ENCODE measurements around the gene KIAA0825.

KIAA0825 gene

DNA sequence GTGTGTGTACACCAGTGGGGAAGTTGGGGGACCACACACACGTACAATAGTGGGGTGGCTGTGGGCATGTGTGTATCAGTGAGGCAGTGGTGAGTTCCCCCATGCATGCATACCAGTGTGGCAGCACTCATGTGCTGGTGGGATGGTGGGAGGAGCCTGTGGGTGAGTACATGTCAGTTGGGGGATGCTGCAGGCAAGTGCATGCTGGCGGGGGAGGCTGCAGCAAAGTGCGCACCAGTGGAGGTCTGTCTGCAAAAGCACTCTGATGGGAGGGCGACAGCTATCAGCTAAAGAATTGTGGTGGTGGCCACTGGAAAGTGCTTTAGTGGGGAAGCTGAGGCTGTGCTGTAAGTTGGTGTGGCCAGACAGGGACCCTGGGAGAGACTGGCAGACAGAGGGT lies 418.8 kb downstream of the KIAA0825 start:
- TF ChIP-seq, protein P1, sequence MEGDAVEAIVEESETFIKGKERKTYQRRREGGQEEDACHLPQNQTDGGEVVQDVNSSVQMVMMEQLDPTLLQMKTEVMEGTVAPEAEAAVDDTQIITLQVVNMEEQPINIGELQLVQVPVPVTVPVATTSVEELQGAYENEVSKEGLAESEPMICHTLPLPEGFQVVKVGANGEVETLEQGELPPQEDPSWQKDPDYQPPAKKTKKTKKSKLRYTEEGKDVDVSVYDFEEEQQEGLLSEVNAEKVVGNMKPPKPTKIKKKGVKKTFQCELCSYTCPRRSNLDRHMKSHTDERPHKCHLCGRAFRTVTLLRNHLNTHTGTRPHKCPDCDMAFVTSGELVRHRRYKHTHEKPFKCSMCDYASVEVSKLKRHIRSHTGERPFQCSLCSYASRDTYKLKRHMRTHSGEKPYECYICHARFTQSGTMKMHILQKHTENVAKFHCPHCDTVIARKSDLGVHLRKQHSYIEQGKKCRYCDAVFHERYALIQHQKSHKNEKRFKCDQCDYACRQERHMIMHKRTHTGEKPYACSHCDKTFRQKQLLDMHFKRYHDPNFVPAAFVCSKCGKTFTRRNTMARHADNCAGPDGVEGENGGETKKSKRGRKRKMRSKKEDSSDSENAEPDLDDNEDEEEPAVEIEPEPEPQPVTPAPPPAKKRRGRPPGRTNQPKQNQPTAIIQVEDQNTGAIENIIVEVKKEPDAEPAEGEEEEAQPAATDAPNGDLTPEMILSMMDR (IDR thresholded peaks at IDR 0.05; ENCODE audit: borderline replicate concordance, insufficient read depth, low read depth, low read length) = no peak

DNA sequence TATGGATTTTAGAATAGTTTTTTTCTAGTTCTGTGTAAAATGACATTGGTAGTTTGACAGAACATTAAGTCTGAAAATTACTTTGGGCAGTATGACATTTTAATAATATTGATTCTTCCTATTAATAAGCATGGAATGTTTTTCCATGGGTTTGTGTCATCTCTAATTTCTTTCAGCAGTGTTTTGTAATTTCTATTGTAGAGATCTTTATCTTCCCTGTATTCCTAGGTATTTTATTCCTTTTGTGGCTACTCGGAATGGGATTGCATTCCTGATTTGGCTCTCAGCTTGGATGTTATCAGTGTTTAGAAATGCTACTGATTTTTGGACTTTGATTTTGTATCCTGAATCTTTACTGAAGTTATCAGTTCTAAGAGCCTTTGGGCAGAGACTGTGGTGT lies 420.4 kb downstream of the KIAA0825 start:
- H3K4me3 ChIP-seq (ENCODE audit: low read depth, low read length) = no peak overlapping the region
- TF ChIP-seq, protein P1 (IDR thresholded peaks at IDR 0.05; ENCODE audit: borderline replicate concordance, insufficient read depth, low read depth, low read length) = no peak

More for the DNA sequence above, 418.8 kb downstream of the KIAA0825 start:
- no peak overlapping the region for H3K4me3 ChIP-seq (ENCODE audit: low read depth, low read length)

DNA sequence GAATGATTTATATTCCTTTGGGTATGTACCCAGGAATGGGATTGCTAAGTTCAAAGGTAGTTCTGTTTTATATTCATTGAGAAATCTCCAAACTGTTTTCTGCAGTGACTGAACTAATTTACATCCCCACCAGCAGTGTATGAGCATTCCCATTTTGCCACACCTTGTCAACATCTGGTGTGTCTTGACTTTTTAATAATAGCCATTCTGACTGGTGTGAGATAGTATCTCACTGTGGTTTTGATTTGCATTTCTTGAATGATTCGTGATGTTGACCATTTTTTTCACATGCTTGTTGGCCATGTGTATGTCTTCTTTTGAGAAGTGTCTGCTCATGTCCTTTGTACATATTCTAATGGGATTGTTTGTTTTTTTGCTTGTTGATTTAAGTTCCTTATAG lies 421.5 kb downstream of the KIAA0825 start:
- no peak overlapping the region for H3K4me3 ChIP-seq (ENCODE audit: low read depth, low read length)
- TF ChIP-seq, protein P1 (IDR thresholded peaks at IDR 0.05; ENCODE audit: borderline replicate concordance, insufficient read depth, low read depth, low read length) = no peak

DNA sequence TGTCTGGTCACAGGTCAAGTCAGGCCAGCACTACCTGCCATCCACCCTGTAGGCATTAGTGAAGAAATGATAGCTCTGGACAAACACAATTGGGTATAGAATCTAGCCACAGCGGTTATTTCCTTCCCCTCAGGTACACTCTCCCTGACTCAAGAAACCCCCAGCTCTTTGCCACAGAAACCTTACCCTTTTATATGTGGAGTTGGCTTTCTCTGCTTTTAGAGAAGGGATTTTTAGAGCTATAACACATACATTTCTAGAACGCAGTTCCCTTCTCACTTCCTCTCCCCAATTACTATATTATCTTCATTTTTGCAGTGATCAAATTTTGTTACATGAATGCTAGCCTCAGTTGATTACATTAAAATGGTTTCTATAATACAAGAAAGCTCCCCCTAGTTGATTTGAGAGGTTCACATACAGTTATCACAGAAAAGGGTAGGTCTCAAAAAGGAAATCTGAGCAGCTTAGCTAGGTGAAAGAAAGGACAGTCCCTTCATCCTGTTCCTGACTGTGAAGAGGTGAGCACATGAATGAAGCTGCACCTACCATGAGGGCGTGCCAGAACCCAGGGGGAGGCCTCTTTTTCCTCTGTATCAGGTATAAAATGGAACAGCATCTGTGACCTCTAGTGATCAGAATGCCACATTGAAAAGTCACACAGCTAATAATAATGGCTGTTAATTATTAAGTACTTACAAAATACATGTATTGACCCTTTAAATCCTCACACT lies 425.6 kb downstream of the KIAA0825 start:
- no peak overlapping the region for H3K4me3 ChIP-seq (ENCODE audit: low read depth, low read length)
- TF ChIP-seq, protein P1 (IDR thresholded peaks at IDR 0.05; ENCODE audit: borderline replicate concordance, insufficient read depth, low read depth, low read length) = no peak

DNA sequence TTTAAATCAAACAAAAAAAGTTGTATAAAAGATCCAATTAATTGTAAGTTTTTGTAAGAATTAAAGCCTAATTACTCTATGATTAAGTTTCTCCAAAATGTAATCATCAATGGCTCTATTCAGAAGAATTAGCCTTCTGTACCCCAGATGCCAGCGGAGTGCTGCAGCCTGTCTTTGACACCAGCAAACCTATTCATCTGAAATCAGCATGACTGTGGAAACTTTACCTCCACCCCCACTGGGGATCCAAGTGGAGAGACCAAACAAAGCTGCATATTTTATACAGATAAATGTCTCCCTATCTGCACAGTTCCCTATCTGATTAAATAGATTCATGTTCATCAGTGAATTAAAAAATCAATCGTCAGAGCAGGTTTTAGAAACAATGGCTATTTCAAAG lies 426.8 kb downstream of the KIAA0825 start:
- no peak overlapping the region for H3K4me3 ChIP-seq (ENCODE audit: low read depth, low read length)
- TF ChIP-seq, protein P1 (IDR thresholded peaks at IDR 0.05; ENCODE audit: borderline replicate concordance, insufficient read depth, low read depth, low read length) = no peak

DNA sequence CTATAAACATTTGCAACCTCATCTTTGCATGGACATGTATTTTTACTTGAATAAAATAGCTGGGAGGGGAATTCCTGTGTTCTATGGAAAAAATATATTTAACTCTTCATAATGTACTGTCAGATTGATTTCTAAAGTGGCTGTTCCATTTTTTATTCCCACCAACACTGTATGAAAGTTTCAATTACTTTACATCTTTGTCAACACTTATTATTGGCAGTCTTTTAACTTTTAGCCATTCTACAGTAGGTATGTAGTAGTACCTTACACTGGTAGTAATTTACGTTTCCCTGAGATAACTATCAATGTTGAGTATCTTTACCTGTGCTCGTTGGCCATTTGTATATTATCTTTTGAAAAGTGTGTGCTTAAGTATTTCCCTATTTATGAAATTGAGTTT lies 429.7 kb downstream of the KIAA0825 start:
- no peak overlapping the region for H3K4me3 ChIP-seq (ENCODE audit: low read depth, low read length)
- TF ChIP-seq, protein P1 (IDR thresholded peaks at IDR 0.05; ENCODE audit: borderline replicate concordance, insufficient read depth, low read depth, low read length) = no peak

DNA sequence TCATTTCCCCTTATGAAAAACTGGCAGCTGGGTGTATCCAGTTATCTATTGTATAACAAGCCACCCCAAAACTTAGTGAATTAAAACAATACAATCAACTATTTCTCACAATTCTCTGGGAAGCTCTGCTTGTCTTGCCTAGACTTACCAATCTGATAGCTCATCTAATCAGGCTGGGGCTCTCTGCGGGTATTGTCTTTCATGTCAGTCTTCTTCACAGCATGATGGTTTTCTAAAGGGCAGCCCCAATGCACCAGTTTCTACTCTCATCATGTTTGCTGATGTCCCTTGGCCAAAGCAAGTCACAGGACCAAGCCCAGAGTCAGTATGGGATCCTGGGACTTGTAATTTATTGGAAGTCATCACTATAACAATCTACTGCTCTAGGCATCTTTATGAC lies 433.5 kb downstream of the KIAA0825 start:
- TF ChIP-seq, protein P1 (IDR thresholded peaks at IDR 0.05; ENCODE audit: borderline replicate concordance, insufficient read depth, low read depth, low read length) = no peak
- H3K4me3 ChIP-seq (ENCODE audit: low read depth, low read length) = no peak overlapping the region

All from GM12875 (cell line).